Right atrium auricular region (tissue), 2 donors: ENCODE results near the gene UGT8. TPM values are rescaled to one million over a fixed set of nuclear protein-coding genes. Genes with fewer than 3 reads are reported as not detected.
A peak's percentile ranks its signal among the peaks of the same experiment; 100 is the strongest.

ENCODE experiments used
- DNase-seq: peaks from one replicate; pipeline ENCODE4 v3.0.0-alpha.2; 2019; ENCODE audit warnings: low spot score
- H3K27ac ChIP-seq, 2 donors: fragments of 200-600 bp; sonication (generic); 1 replicate in 1 of 2; 2 replicates in 1 of 2; pipeline ENCODE4 v1.5.1; 2016 to 2019
- H3K27me3 ChIP-seq, 2 donors: fragments of 200-600 bp; sonication (generic); one replicate each; pipeline versions ENCODE4 v1.5.1 to v1.6.0; 2017 to 2019
- H3K36me3 ChIP-seq: fragments of 200-600 bp; sonication (generic); one replicate; pipeline ENCODE4 v1.5.1; 2016
- H3K4me1 ChIP-seq, 2 donors: fragments of 200-600 bp; sonication (generic); one replicate each; pipeline versions ENCODE4 v1.5.1 to v1.6.0; 2017 to 2019
- H3K4me3 ChIP-seq, 2 donors: fragments of 200-600 bp; sonication (generic); 1 replicate in 1 of 2; 2 replicates in 1 of 2; pipeline ENCODE4 v1.5.1; 2017 to 2019; ENCODE audit warnings: mild to moderate bottlenecking in 1 of 2, moderate library complexity in 1 of 2
- H3K9me3 ChIP-seq, 2 donors: fragments of 200-600 bp; sonication (generic); one replicate each; pipeline ENCODE4 v1.5.1; 2019
- CTCF ChIP-seq, 2 donors: fragments of 200-600 bp; sonication (generic); IDR thresholded peaks; one replicate each; pipeline ENCODE4 v1.5.1; 2019; ENCODE audit warnings: antibody characterized with exemption in 2 of 2
- total RNA-seq, 2 donors: library from RNA; depleted of rRNA; stranded (reverse); fragments of >200 nt; gene quantifications; one replicate each; pipeline ENCODE4 v1.1.0, GENCODE V29; 2016

The UGT8 gene
- total RNA-seq, 2 donors from 2014 or later = 0.11 TPM; not detected in 1

- Histone ChIP-seq H3K27me3 (no peaks in the 10 kb centered on the region), H3K4me1 (no peaks in the 10 kb centered on the region), H3K9me3 (no peaks in the 10 kb centered on the region), H3K27ac (no peak overlapping the region), H3K4me3 (no peak overlapping the region), H3K36me3 (no peaks in the 10 kb centered on the region)
- TF ChIP-seq CTCF (IDR thresholded peaks at IDR 0.05) = no peak
- DNase-seq = no peak
These were observed 89.5 kb downstream of the UGT8 start for GRCh38 chr4:114688059-114688458.

- H3K4me1 ChIP-seq = no peaks in the 10 kb centered on the region
These were observed 92.0 kb downstream of the UGT8 start for GRCh38 chr4:114690571-114690970.

GRCh38 chr4:114691865-114692264, 93.3 kb downstream of the UGT8 start:
- no peak overlapping the region for H3K27ac ChIP-seq
- H3K4me1 ChIP-seq = no peaks in the 10 kb centered on the region
- H3K36me3 ChIP-seq = no peaks in the 10 kb centered on the region
- no peak for DNase-seq
- H3K9me3 ChIP-seq = no peaks in the 10 kb centered on the region
- no peak for TF ChIP-seq CTCF (IDR thresholded peaks at IDR 0.05)
- H3K27me3 ChIP-seq = no peaks in the 10 kb centered on the region
- no peak overlapping the region for H3K4me3 ChIP-seq

More at GRCh38 chr4:114690571-114690970, 92.0 kb downstream of the UGT8 start:
- no peaks in the 10 kb centered on the region for H3K36me3 ChIP-seq
- H3K27ac ChIP-seq = no peak overlapping the region
- H3K9me3 ChIP-seq = no peaks in the 10 kb centered on the region
- no peak for DNase-seq
- no peaks in the 10 kb centered on the region for H3K27me3 ChIP-seq
- no peak overlapping the region for H3K4me3 ChIP-seq
- no peak for TF ChIP-seq CTCF (IDR thresholded peaks at IDR 0.05)

- no peaks in the 10 kb centered on the region for H3K9me3 ChIP-seq
- no peaks in the 10 kb centered on the region for H3K36me3 ChIP-seq
- no peaks in the 10 kb centered on the region for H3K27me3 ChIP-seq
- no peak for DNase-seq
- H3K27ac ChIP-seq = no peak overlapping the region
- H3K4me1 ChIP-seq = no peaks in the 10 kb centered on the region
- no peak for TF ChIP-seq CTCF (IDR thresholded peaks at IDR 0.05)
- H3K4me3 ChIP-seq = no peak overlapping the region
These were observed 94.4 kb downstream of the UGT8 start for GRCh38 chr4:114692958-114693357.

GRCh38 chr4:114694770-114695169, 96.2 kb downstream of the UGT8 start:
- no peaks in the 10 kb centered on the region for H3K9me3 ChIP-seq
- H3K4me1 ChIP-seq = no peaks in the 10 kb centered on the region
- peak; percentile 50 to 68 for TF ChIP-seq CTCF (IDR thresholded peaks at IDR 0.05)
- no peak for DNase-seq
- no peaks in the 10 kb centered on the region for H3K27me3 ChIP-seq
- no peak overlapping the region for H3K4me3 ChIP-seq
- no peaks in the 10 kb centered on the region for H3K36me3 ChIP-seq
- H3K27ac ChIP-seq = no peak overlapping the region

GRCh38 chr4:114698231-114698630, 99.6 kb downstream of the UGT8 start:
- no peak for TF ChIP-seq CTCF (IDR thresholded peaks at IDR 0.05)
- no peak overlapping the region for H3K4me3 ChIP-seq
- DNase-seq = no peak
- H3K27me3 ChIP-seq = no peaks in the 10 kb centered on the region
- H3K27ac ChIP-seq = no peak overlapping the region
- no peaks in the 10 kb centered on the region for H3K9me3 ChIP-seq
- no peaks in the 10 kb centered on the region for H3K36me3 ChIP-seq
- H3K4me1 ChIP-seq = no peaks in the 10 kb centered on the region
